Adrenal gland (tissue), 12 donors: ENCODE results near the gene MARCHF3. TPM values are rescaled to one million over a fixed set of nuclear protein-coding genes. Genes with fewer than 3 reads are reported as not detected.

Experiments
- DNase-seq, 7 donors: peaks; one replicate each; pipeline ENCODE4 v3.0.0-alpha.2; 2019 to 2020
- H3K27ac ChIP-seq, 5 donors: fragments of 200-600 bp; sonication (generic) in 4 of 5; 1 replicate in 3 of 5; 2 replicates in 2 of 5; pipeline versions ENCODE4 v1.5.1 to v1.8.0; 2016 to 2020; ENCODE audit warnings: mild to moderate bottlenecking in 1 of 5
- H3K27me3 ChIP-seq: fragments of 200-600 bp; 2 replicates; pipeline ENCODE4 v1.8.0; 2021
- H3K36me3 ChIP-seq, 2 donors: fragments of 200-600 bp; replicated peaks in 1 of 2; 1 replicate in 1 of 2; 2 replicates in 1 of 2; pipeline versions ENCODE4 v1.5.1 to v1.8.0; 2018 to 2022
- H3K4me1 ChIP-seq, 2 donors: fragments of 200-600 bp; replicated peaks in 1 of 2; 1 replicate in 1 of 2; 2 replicates in 1 of 2; pipeline versions ENCODE4 v1.5.1 to v1.8.0; 2018 to 2021
- H3K4me3 ChIP-seq, 4 donors: fragments of 200-600 bp; sonication (generic) in 3 of 4; one replicate each; pipeline ENCODE4 v1.5.1; 2016 to 2018
- H3K9me3 ChIP-seq, 3 donors: fragments of 200-600 bp; sonication (generic) in 1 of 3; replicated peaks in 1 of 3; 1 replicate in 2 of 3; 2 replicates in 1 of 3; pipeline versions ENCODE4 v1.5.1 to v1.8.0; 2016 to 2021
- CTCF ChIP-seq, 6 experiments: fragments of 450-650 bp in 4 of 6; fragments of 200-600 bp in 2 of 6; sonication (generic) in 1 of 6; IDR thresholded peaks; 1 replicate in 5 of 6; 2 replicates in 1 of 6; pipeline versions ENCODE4 v1.5.1 to v1.8.0; 2016 to 2021; ENCODE audit warnings: antibody characterized with exemption in 6 of 6, mild to moderate bottlenecking in 2 of 6, moderate library complexity in 1 of 6
- POLR2A ChIP-seq, 2 donors: fragments of 450-650 bp; IDR thresholded peaks; one replicate each; pipeline ENCODE4 v1.6.1; 2017; ENCODE audit warnings: antibody characterized with exemption in 2 of 2, mild to moderate bottlenecking in 2 of 2, moderate library complexity in 1 of 2
- WGBS, 4 donors: extraction: QIAGEN DNeasy Blood & Tissue Kit in 2 of 4; methylation state at CpG; one replicate each; pipeline versions ENCODE4 v1.1.5 to v1.1.7; 2013 to 2017; 5-methylcytosine and 5-hydroxymethylcytosine counted together
- intact Hi-C, 2 donors: fragments of 100-400 bp; cut with DNase I; formaldehyde crosslinking; loops; one replicate each; pipeline versions ENCODE4 v1.14.1 to v1.15.0; 2022 to 2023
- polyA plus RNA-seq, 3 donors: library from polyadenylated mRNA; stranded (reverse); fragments of 200-250 nt in 2 of 3; fragments of 350-450 nt in 1 of 3; fragmentation: Illumina TruSeq in 1 of 3; extraction: RNeasy Lipid Tissue Mini Kit (QIAGEN cat#74804) in 1 of 3; gene quantifications; one replicate each; pipeline ENCODE4 v1.2.3, GENCODE V29; 2013 to 2014
- total RNA-seq, 9 donors: library from RNA; depleted of rRNA in 4 of 9; stranded (reverse); fragments of >200 nt in 4 of 9; fragments of 120-200 nt in 1 of 9; fragmentation: NEBNext Ultra II Directional in 1 of 9; extraction: Animal tissue kit (Norgen Biotek cat#: 25700) in 1 of 9; gene quantifications; one replicate each; pipeline versions ENCODE4 v1.1.0 to v1.2.4, GENCODE V29; 2013 to 2023
- donor health status: healthy with polysubstance abuse.
- donor health status: Bipolar disorder and iron deficiency.
- donor health status: DM: yes; HTN: yes; CAD: no.
- donor health status: DM: no; HTN: no; CAD: no.
- donor health status: DM: no; HTN: no; CAD: no.
- donor health status: DM: yes; HTN: yes; CAD: no.

The MARCHF3 gene
- total and polyA plus RNA-seq, 12 donors: 3.9 to 48.9 (median 12.2) TPM

GRCh38 chr5:126924331-126925033, 105.9 kb downstream of the MARCHF3 start:
- 92 to 98% (median 96%) methylated on average over 9 of the region's 9 CpGs for WGBS, 4 donors
- Histone ChIP-seq H3K36me3 (no peaks in the 10 kb centered on the region), H3K9me3 (no peaks in the 10 kb centered on the region), H3K27ac (no peak overlapping the region), H3K27me3 (no peaks in the 10 kb centered on the region), H3K4me3 (no peak overlapping the region), H3K4me1 (peaks cover 0 to 8% of the 10 kb centered on the region in 2 donors)
- no peak for DNase-seq
- TF ChIP-seq POLR2A (IDR thresholded peaks at IDR 0.05): no peak
- no peak for TF ChIP-seq CTCF (IDR thresholded peaks at IDR 0.05)
- intact Hi-C loops: no loop called here

- Histone ChIP-seq H3K4me1 (peaks cover 0 to 18% of the 10 kb centered on the region in 2 donors), H3K4me3 (no peak overlapping the region), H3K9me3 (no peaks in the 10 kb centered on the region), H3K36me3 (no peaks in the 10 kb centered on the region), H3K27me3 (no peaks in the 10 kb centered on the region), H3K27ac (no peak overlapping the region)
- no peak for TF ChIP-seq POLR2A (IDR thresholded peaks at IDR 0.05)
- TF ChIP-seq CTCF (IDR thresholded peaks at IDR 0.05): no peak
- no peak for DNase-seq
- intact Hi-C loops: no loop called here
- WGBS, 4 donors: 91 to 94% (median 92%) methylated on average over 9 of the region's 9 CpGs
Measured at GRCh38 chr5:126921241-126922091, 108.9 kb downstream of the MARCHF3 start.

GRCh38 chr5:126920291-126920690, 110.1 kb downstream of the MARCHF3 start:
- Histone ChIP-seq H3K36me3 (no peaks in the 10 kb centered on the region), H3K27ac (peak overlapping the region in 2 of 5 donors; percentile 14 to 60), H3K4me1 (peaks cover 0 to 18% of the 10 kb centered on the region in 2 donors), H3K4me3 (no peak overlapping the region), H3K27me3 (no peaks in the 10 kb centered on the region), H3K9me3 (no peaks in the 10 kb centered on the region)
- 48 to 60% (median 54%) methylated on average over 5 of the region's 5 CpGs for WGBS, 4 donors
- intact Hi-C loops: no loop called here
- peak in 5 of 7 donors; percentile 27 to 65 (median 37) for DNase-seq
- TF ChIP-seq CTCF (IDR thresholded peaks at IDR 0.05): no peak
- TF ChIP-seq POLR2A (IDR thresholded peaks at IDR 0.05): no peak

GRCh38 chr5:126919566-126919965, 110.8 kb downstream of the MARCHF3 start:
- Histone ChIP-seq H3K27ac (peak overlapping the region in 2 of 5 donors; percentile 14 to 60), H3K9me3 (no peaks in the 10 kb centered on the region), H3K36me3 (no peaks in the 10 kb centered on the region), H3K4me1 (peaks cover 0 to 18% of the 10 kb centered on the region in 2 donors), H3K27me3 (no peaks in the 10 kb centered on the region), H3K4me3 (no peak overlapping the region)
- 84 to 95% (median 89%) methylated on average over 5 to 7 of the region's 7 CpGs for whole genome bisulfite sequencing, 4 donors
- intact Hi-C loops: no loop called here
- DNase-seq: peak in 4 of 7 donors; percentile 18 to 56 (median 38)
- TF ChIP-seq CTCF (IDR thresholded peaks at IDR 0.05) (no peak), POLR2A (IDR thresholded peaks at IDR 0.05) (no peak)
